NCI-H748 (cell line): Measurements from ENCODE around the gene BRSK2.
A peak's percentile ranks its signal among the peaks of the same experiment; 100 is the strongest.
"Not testable (repeated sequence)": the region's sequence is repeated elsewhere in the genome, so short reads cannot be mapped to it uniquely, and the experiment has no call there.

ENCODE experiments used
- DNase-seq: peaks from one replicate; lab custom pipeline; 2025; ENCODE audit not compliant: unreplicated experiment; lab: John Stamatoyannopoulos, UW

Gene BRSK2

GRCh38 chr11:1509626-1510255 is 120.0 kb downstream of the BRSK2 start:
- no peak for DNase-seq

DNA sequence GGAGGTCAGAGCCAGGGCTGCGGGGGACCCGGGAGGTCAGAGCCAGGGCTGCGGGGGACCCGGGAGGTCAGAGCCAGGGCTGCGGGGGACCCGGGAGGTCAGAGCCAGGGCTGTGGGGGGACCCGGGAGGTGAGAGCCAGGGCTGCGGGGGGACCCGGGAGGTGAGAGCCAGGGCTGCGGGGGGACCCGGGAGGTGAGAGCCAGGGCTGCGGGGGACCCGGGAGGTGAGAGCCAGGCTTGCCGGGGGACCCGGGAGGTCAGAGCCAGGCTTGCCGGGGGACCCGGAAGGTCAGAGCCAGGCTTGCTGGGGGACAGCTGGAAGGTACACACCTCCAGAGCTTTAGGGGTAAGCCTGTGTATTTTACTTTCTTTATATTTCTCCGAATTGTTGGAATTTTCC is 120.6 kb downstream of the BRSK2 start:
- DNase-seq: not testable (repeated sequence)

DNA sequence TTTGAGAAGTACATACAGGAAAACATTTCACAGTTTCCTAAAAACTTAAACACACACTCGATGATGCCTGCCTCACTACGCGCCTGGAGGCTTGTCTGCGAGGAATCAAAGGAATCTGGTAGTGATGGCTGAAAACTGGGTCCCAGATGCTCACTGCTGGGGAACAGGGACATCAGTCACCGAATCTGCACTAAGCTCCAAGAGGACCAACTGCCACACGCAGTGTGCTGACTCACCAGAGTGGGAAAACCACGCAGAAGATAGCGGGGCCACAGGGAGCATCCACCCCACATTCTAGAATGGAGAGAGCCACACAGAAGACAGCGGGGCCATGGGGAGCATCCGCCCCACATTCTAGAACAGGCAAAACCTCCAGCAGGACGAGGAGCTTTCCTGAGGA is 121.2 kb downstream of the BRSK2 start:
- DNase-seq: no peak

DNA sequence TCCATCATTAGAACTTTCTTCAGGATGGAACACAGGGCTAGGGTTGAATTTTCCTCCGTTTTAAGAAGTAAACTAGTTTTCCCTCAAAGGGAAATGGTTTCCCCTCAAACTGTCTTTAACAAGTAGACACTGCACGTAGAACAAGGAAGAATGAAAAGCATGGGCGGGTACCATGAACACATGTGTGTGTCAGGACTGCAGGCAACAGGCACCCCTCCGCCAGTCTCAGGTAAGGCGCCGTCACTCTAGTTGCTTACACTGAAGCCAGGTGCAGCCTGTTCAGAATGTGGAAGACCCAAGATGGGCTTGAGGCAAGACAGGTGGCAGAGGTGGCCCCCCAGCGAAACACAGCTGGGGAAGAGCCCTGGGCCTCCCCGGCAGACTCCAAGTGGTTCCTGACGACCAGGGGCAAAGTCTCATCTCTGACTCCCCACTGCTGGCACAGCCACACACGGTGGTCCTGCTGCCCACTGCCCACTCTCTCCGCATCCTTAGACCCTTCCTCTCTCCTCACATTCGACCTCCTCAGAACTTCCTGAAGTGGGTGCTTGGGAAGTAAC is 122.3 kb downstream of the BRSK2 start:
- DNase-seq: peak; percentile 14
